K562 (cell line): Measurements from ENCODE around the gene HPSE2. TPM values are rescaled to one million over a fixed set of nuclear protein-coding genes. Genes with fewer than 3 reads are reported as not detected.

Experiments used
- ATAC-seq: fragments of 200-7000 bp; cut with Tn5 transposase; 3 replicates; pipeline ENCODE4 v1.9.1; 2020; ENCODE audit warnings: moderate library complexity
- BruUV-seq: library from RNA; stranded (reverse); fragments of 400-500 nt; replicated peaks from 2 replicates; lab custom pipeline; 2021; lab: Mats Ljungman, UMichigan
- CTCF ChIA-PET: fragments of 300-600 bp; formaldehyde crosslinking; extraction: SDS; loops from one replicate; lab custom pipeline; 2021; ENCODE audit warnings: low intra/inter-chr PET ratio; lab: Yijun Ruan, JAX
- POLR2A ChIA-PET: fragments of 300-600, 350-650 bp; sonication (Branson Sonifier 250); formaldehyde crosslinking; extraction: SDS; loops from one replicate; lab custom pipeline; 2021; ENCODE audit warnings: antibody characterized with exemption, inconsistent platforms; lab: Yijun Ruan, JAX
- DNase-seq, 4 experiments: peaks; one replicate each; pipeline versions ENCODE4 v3.0.0 to v3.0.0-alpha.2; 2011 to 2018; ENCODE audit warnings: low spot score in 3 of 4, mixed read lengths in 3 of 4; ENCODE audit errors: extremely low read depth in 1 of 4
- FAIRE-seq: peaks from 2 replicates; lab custom pipeline; 2011; peaks lifted over from hg19 to GRCh38; lab: Jason Lieb, UNC
- H2AFZ ChIP-seq: 2 replicates; pipeline ENCODE4 v1.6.0; 2011; ENCODE audit warnings: low read depth, low read length, control low read depth, inconsistent platforms
- H3K27ac ChIP-seq: fragments of 200-600 bp; 3 replicates; pipeline ENCODE4 v1.8.0; 2011; ENCODE audit warnings: low read depth, mild to moderate bottlenecking, control low read depth, inconsistent platforms, low read length, moderate library complexity, mixed read lengths; ENCODE audit errors: extremely low read depth
- H3K27me3 ChIP-seq, 2 experiments: fragments of 300-600 bp in 1 of 2; 2 replicates in 1 of 2; 3 replicates in 1 of 2; pipeline versions ENCODE4 v1.6.0 to v1.8.0; 2011; ENCODE audit warnings: inconsistent platforms in 2 of 2, low read length in 2 of 2, mild to moderate bottlenecking in 1 of 2, mixed read lengths in 1 of 2, moderate library complexity in 1 of 2; ENCODE audit not compliant: control insufficient read depth in 2 of 2, insufficient read depth in 2 of 2
- H3K36me3 ChIP-seq: fragments of 300-600 bp; 3 replicates; pipeline ENCODE4 v1.8.0; 2011; ENCODE audit warnings: mild to moderate bottlenecking, low read length, inconsistent platforms; ENCODE audit not compliant: control insufficient read depth, insufficient read depth
- H3K4me1 ChIP-seq, 2 experiments: fragments of 200-600 bp in 1 of 2; replicated peaks in 1 of 2; 2 replicates in 1 of 2; 3 replicates in 1 of 2; pipeline versions ENCODE4 v1.5.1 to v1.8.0; 2011; ENCODE audit warnings: inconsistent platforms in 2 of 2, low read length in 2 of 2, mild to moderate bottlenecking in 1 of 2, mixed read lengths in 1 of 2, moderate library complexity in 1 of 2; ENCODE audit not compliant: control insufficient read depth in 2 of 2, insufficient read depth in 2 of 2
- H3K4me2 ChIP-seq: 2 replicates; pipeline ENCODE4 v1.6.1; 2011; ENCODE audit warnings: low read length, control low read depth, inconsistent platforms, mixed read lengths; ENCODE audit not compliant: insufficient read depth
- H3K4me3 ChIP-seq: fragments of 200-600 bp; sonication (generic), shearing (Covaris generic); 2 replicates; pipeline ENCODE4 v1.5.1; 2016; ENCODE audit warnings: control low read depth, inconsistent platforms
- H3K79me2 ChIP-seq: fragments of 200-600 bp; 3 replicates; pipeline ENCODE4 v1.8.0; 2011; ENCODE audit warnings: low read length, inconsistent platforms; ENCODE audit not compliant: control insufficient read depth, insufficient read depth
- H3K9ac ChIP-seq, 2 experiments: 2 replicates each; pipeline versions ENCODE4 v1.6.0 to v1.6.1; 2011; ENCODE audit warnings: low read depth in 2 of 2, low read length in 2 of 2, control low read depth in 1 of 2, inconsistent platforms in 1 of 2, mild to moderate bottlenecking in 1 of 2, mixed read lengths in 1 of 2; ENCODE audit not compliant: insufficient read depth in 1 of 2
- H3K9me1 ChIP-seq: one replicate; pipeline ENCODE4 v1.6.0; 2011; ENCODE audit warnings: inconsistent platforms, mild to moderate bottlenecking, low read length, moderate library complexity; ENCODE audit not compliant: control insufficient read depth, insufficient read depth
- H3K9me3 ChIP-seq: replicated peaks from 2 replicates; pipeline ENCODE4 v1.5.1; 2011; ENCODE audit warnings: low read depth, low read length, inconsistent platforms; ENCODE audit not compliant: control insufficient read depth, insufficient read depth
- H4K20me1 ChIP-seq: replicated peaks from 2 replicates; pipeline ENCODE4 v1.6.1; 2011; ENCODE audit warnings: low read length, inconsistent platforms, mixed read lengths; ENCODE audit not compliant: control insufficient read depth, insufficient read depth
- CBX8 ChIP-seq: fragments of 200-600 bp; sonication (generic); IDR thresholded peaks from 2 replicates; pipeline ENCODE4 v1.6.1; 2012; ENCODE audit warnings: borderline replicate concordance, mixed run types, low read depth, mild to moderate bottlenecking, moderate library complexity, mixed read lengths, low read length, control low read depth, inconsistent platforms; ENCODE audit not compliant: poor library complexity, severe bottlenecking; ENCODE audit errors: extremely low read depth
- THAP12 ChIP-seq: fragments of 250-450 bp; sonication (Bioruptor Pico); IDR thresholded peaks from 2 replicates; pipeline ENCODE4 v1.9.0; 2021; ENCODE audit warnings: mild to moderate bottlenecking, inconsistent platforms
- ZNF830 ChIP-seq: fragments of 250-450 bp; sonication (Bioruptor Pico); IDR thresholded peaks from 2 replicates; pipeline ENCODE4 v1.5.0; 2021; ENCODE audit warnings: mild to moderate bottlenecking
- WGBS: fragments of 100-300 bp; shearing (Covaris generic); methylation state at CpG from one replicate; pipeline ENCODE4 v1.1.6; 2016; ENCODE audit warnings: low coverage, mixed read lengths; ENCODE audit not compliant: insufficient coverage; ENCODE audit errors: missing lambda C conversion rate; 5-methylcytosine and 5-hydroxymethylcytosine counted together
- in situ Hi-C: fragments of 300-500 bp; cut with MboI; formaldehyde crosslinking; loops from 4 replicates; pipeline ENCODE4 v1.15.0; 2018; ENCODE audit warnings: inconsistent platforms, mixed read lengths
- intact Hi-C: fragments of 100-400 bp; cut with micrococcal nuclease; formaldehyde crosslinking; loops from 2 replicates; pipeline ENCODE4 v1.14.2; 2022
- polyA plus RNA-seq, 8 experiments: library from polyadenylated mRNA; depleted of rRNA in 4 of 8; stranded (reverse) in 5 of 8; unstranded in 3 of 8; fragments of >200 nt; fragmentation: Nextera tagmentation in 2 of 8; fragmentation: Illumina TruSeq in 1 of 8; extraction: Ambion mirVana in 2 of 8; extraction: Trizol in 1 of 8; gene quantifications; 2 replicates each; pipeline versions ENCODE4 v1.2.1 to v1.2.3, GENCODE V29; 2011 to 2014; ENCODE audit warnings: inconsistent platforms in 1 of 8, missing spikeins in 1 of 8
- total RNA-seq, 7 experiments: library from RNA; depleted of rRNA in 6 of 7; stranded (reverse); fragments of >200 nt in 6 of 7; fragmentation: Illumina TruSeq in 2 of 7; extraction: Trizol in 2 of 7; gene quantifications; 2 replicates each; pipeline versions ENCODE4 v1.2.1 to v1.2.3, GENCODE V29; 2011 to 2021; ENCODE audit warnings: low replicate concordance in 1 of 7

HPSE2 gene
- total and polyA plus RNA-seq, 9 of the 15 experiments (the other 6 are each of a cell fraction or from before 2014, with no cell fraction given): 0.03 to 0.10 (median 0.04) TPM; not detected in 2

- no TSS peak for BruUV-seq
- CTCF ChIA-PET: no interaction called here
- DNase-seq: no peak
- no peaks in the 10 kb centered on the region for H3K79me2 ChIP-seq
- H3K27me3 ChIP-seq: no peaks in the 10 kb centered on the region
- H4K20me1 ChIP-seq: no peaks in the 10 kb centered on the region
- no peak overlapping the region for H2AFZ ChIP-seq
- POLR2A ChIA-PET: no interaction called here
- H3K27ac ChIP-seq: no peak overlapping the region
- no peak for TF ChIP-seq ZNF830 (CRISPR knock-in tag)
- TF ChIP-seq THAP12: no peak
- no peak for TF ChIP-seq CBX8
- no peaks in the 10 kb centered on the region for H3K9me1 ChIP-seq
- no peak overlapping the region for H3K4me2 ChIP-seq
- WGBS: 9% methylated on average over 4 of the region's 4 CpGs
- H3K4me3 ChIP-seq: no peak overlapping the region
- in situ Hi-C loops (no loop called here), intact Hi-C loops (no loop called here)
- H3K36me3 ChIP-seq: no peaks in the 10 kb centered on the region
- H3K9me3 ChIP-seq: no peaks in the 10 kb centered on the region
- H3K4me1 ChIP-seq: no peaks in the 10 kb centered on the region
- no peak for ATAC-seq
- no peak for FAIRE-seq
- H3K9ac ChIP-seq: no peak overlapping the region
These were observed 74.5 kb downstream of the HPSE2 start for GRCh38 chr10:99161165-99161564.
